ENCODE measurements around the gene XYLT1. TPM values are rescaled to one million over a fixed set of nuclear protein-coding genes. Genes with fewer than 3 reads are reported as not detected.

XYLT1 gene
- total RNA-seq, 1 experiment from 2014 or later: not detected

GRCh38 chr16:17331071-17331607, 139.6 kb downstream of the XYLT1 start:
- Histone ChIP-seq H3K4me3 (ENCODE audit: low read length) (no peak overlapping the region), H3K27ac (ENCODE audit: low read length) (no peak overlapping the region), H2AFZ (ENCODE audit: low read length) (no peak overlapping the region), H3K27me3 (ENCODE audit: low read length) (no peaks in the 10 kb centered on the region), H3K79me2 (ENCODE audit: low read length) (no peaks in the 10 kb centered on the region), H3F3A (ENCODE audit: low read length, unreplicated experiment) (no peaks in the 10 kb centered on the region), H4K20me1 (ENCODE audit: low read length) (no peaks in the 10 kb centered on the region), H3K36me3 (ENCODE audit: low read depth, low read length) (no peaks in the 10 kb centered on the region), H3K9me2 (replicated peaks; ENCODE audit: low read length) (no peaks in the 10 kb centered on the region), H3K9ac (ENCODE audit: low read length) (no peak overlapping the region), H3K4me2 (ENCODE audit: low read length) (no peak overlapping the region), H3K9me3 (ENCODE audit: low read length) (no peaks in the 10 kb centered on the region), H3K4me1 (ENCODE audit: insufficient read depth, low read length) (no peaks in the 10 kb centered on the region)
- POLR2A ChIA-PET (ENCODE audit: unreplicated experiment): no interaction called here
- CTCF ChIA-PET: no interaction called here
- DNase-seq: no peak
- BruUV-seq (replicated peaks): no TSS peak
- no peak for ATAC-seq
- intact Hi-C loops (cut with micrococcal nuclease): no loop called here
- TF ChIP-seq EZH2 (IDR thresholded peaks at IDR 0.05; ENCODE audit: low read length, unreplicated experiment): no peak
- no peak for TF ChIP-seq CTCF (conservative IDR thresholded peaks at IDR 0.05; ENCODE audit: low read depth, low read length)
- no peak for TF ChIP-seq EZH2phosphoT487 (IDR thresholded peaks at IDR 0.05; ENCODE audit: borderline replicate concordance, low read length)

- BruUV-seq (replicated peaks): no TSS peak
- Histone ChIP-seq H3F3A (ENCODE audit: low read length, unreplicated experiment) (no peaks in the 10 kb centered on the region), H3K36me3 (ENCODE audit: low read depth, low read length) (no peaks in the 10 kb centered on the region), H3K4me3 (ENCODE audit: low read length) (no peak overlapping the region), H3K27ac (ENCODE audit: low read length) (no peak overlapping the region), H3K27me3 (ENCODE audit: low read length) (no peaks in the 10 kb centered on the region), H3K9me3 (ENCODE audit: low read length) (no peaks in the 10 kb centered on the region), H3K79me2 (ENCODE audit: low read length) (no peaks in the 10 kb centered on the region), H3K9me2 (replicated peaks; ENCODE audit: low read length) (no peaks in the 10 kb centered on the region), H3K4me2 (ENCODE audit: low read length) (no peak overlapping the region), H3K9ac (ENCODE audit: low read length) (no peak overlapping the region), H4K20me1 (ENCODE audit: low read length) (no peaks in the 10 kb centered on the region), H3K4me1 (ENCODE audit: insufficient read depth, low read length) (no peaks in the 10 kb centered on the region), H2AFZ (ENCODE audit: low read length) (no peak overlapping the region)
- TF ChIP-seq CTCF (conservative IDR thresholded peaks at IDR 0.05; ENCODE audit: low read depth, low read length) (no peak), EZH2phosphoT487 (IDR thresholded peaks at IDR 0.05; ENCODE audit: borderline replicate concordance, low read length) (no peak), EZH2 (IDR thresholded peaks at IDR 0.05; ENCODE audit: low read length, unreplicated experiment) (no peak)
- CTCF ChIA-PET: no interaction called here
- no peak for ATAC-seq
- intact Hi-C loops (cut with micrococcal nuclease): no loop called here
- no peak for DNase-seq
- POLR2A ChIA-PET (ENCODE audit: unreplicated experiment): no interaction called here
Measured at GRCh38 chr16:17330044-17330443, 140.7 kb downstream of the XYLT1 start.

- no peak overlapping the region for H2AFZ ChIP-seq (ENCODE audit: low read length)
- BruUV-seq (replicated peaks): no TSS peak
- no peaks in the 10 kb centered on the region for H3K79me2 ChIP-seq (ENCODE audit: low read length)
- no peaks in the 10 kb centered on the region for H4K20me1 ChIP-seq (ENCODE audit: low read length)
- H3F3A ChIP-seq (ENCODE audit: low read length, unreplicated experiment): no peaks in the 10 kb centered on the region
- TF ChIP-seq EZH2phosphoT487 (IDR thresholded peaks at IDR 0.05; ENCODE audit: borderline replicate concordance, low read length): no peak
- no peak for TF ChIP-seq EZH2 (IDR thresholded peaks at IDR 0.05; ENCODE audit: low read length, unreplicated experiment)
- TF ChIP-seq CTCF (conservative IDR thresholded peaks at IDR 0.05; ENCODE audit: low read depth, low read length): no peak
- H3K27ac ChIP-seq (ENCODE audit: low read length): no peak overlapping the region
- no peak overlapping the region for H3K4me2 ChIP-seq (ENCODE audit: low read length)
- no peak overlapping the region for H3K4me3 ChIP-seq (ENCODE audit: low read length)
- ATAC-seq (no peak), DNase-seq (no peak)
- H3K9me2 ChIP-seq (replicated peaks; ENCODE audit: low read length): no peaks in the 10 kb centered on the region
- ChIA-PET CTCF (no interaction called here), POLR2A (ENCODE audit: unreplicated experiment) (no interaction called here)
- no peaks in the 10 kb centered on the region for H3K36me3 ChIP-seq (ENCODE audit: low read depth, low read length)
- H3K4me1 ChIP-seq (ENCODE audit: insufficient read depth, low read length): no peaks in the 10 kb centered on the region
- H3K27me3 ChIP-seq (ENCODE audit: low read length): no peaks in the 10 kb centered on the region
- H3K9ac ChIP-seq (ENCODE audit: low read length): no peak overlapping the region
- intact Hi-C loops (cut with micrococcal nuclease): no loop called here
- no peaks in the 10 kb centered on the region for H3K9me3 ChIP-seq (ENCODE audit: low read length)
Measured at GRCh38 chr16:17329391-17329790, 141.4 kb downstream of the XYLT1 start.
